ENCODE results near the gene PTPN6.

DNA sequence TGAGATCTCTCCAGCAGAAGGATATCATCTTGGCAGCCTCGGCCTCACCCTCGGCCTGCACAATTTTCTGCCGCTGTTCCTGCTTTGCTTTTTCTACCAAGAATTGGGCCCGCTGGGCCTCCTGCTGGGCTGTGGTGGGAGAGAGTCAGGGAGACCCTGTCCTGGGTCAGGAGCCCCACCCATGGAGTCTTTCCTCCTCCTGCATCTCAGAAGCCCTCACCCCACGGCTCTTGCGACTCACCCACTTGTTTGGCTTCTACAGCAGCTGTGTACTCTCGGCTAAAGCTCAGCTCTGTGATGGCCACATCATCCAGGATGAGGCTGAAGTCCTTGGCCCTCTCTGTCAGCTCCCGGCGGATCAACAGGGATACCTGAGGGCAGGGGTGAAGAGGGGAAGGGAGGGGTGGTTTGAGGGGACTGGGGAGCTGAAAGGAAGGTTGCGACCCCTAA is 16.5 kb downstream of the PTPN6 start:
- no peak for TF ChIP-seq EP300 (IDR thresholded peaks at IDR 0.05)
- TF ChIP-seq, protein P1, sequence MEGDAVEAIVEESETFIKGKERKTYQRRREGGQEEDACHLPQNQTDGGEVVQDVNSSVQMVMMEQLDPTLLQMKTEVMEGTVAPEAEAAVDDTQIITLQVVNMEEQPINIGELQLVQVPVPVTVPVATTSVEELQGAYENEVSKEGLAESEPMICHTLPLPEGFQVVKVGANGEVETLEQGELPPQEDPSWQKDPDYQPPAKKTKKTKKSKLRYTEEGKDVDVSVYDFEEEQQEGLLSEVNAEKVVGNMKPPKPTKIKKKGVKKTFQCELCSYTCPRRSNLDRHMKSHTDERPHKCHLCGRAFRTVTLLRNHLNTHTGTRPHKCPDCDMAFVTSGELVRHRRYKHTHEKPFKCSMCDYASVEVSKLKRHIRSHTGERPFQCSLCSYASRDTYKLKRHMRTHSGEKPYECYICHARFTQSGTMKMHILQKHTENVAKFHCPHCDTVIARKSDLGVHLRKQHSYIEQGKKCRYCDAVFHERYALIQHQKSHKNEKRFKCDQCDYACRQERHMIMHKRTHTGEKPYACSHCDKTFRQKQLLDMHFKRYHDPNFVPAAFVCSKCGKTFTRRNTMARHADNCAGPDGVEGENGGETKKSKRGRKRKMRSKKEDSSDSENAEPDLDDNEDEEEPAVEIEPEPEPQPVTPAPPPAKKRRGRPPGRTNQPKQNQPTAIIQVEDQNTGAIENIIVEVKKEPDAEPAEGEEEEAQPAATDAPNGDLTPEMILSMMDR (IDR thresholded peaks at IDR 0.05) = no peak

All from suprapubic skin (tissue), 3 donors.